Measurements from ENCODE around the gene SMOC2. TPM values are rescaled to one million over a fixed set of nuclear protein-coding genes. Genes with fewer than 3 reads are reported as not detected.

SMOC2 gene
- total RNA-seq, 1 donor: 0.36 TPM

GRCh38 chr6:168684906-168685305 is 243.9 kb downstream of the SMOC2 start:
- Histone ChIP-seq H4K20me1 (ENCODE audit: insufficient read depth, low read length) (no peaks in the 10 kb centered on the region), H3K27me3 (ENCODE audit: insufficient read depth, low read length) (no peaks in the 10 kb centered on the region), H3K79me2 (ENCODE audit: insufficient read depth, low read length) (no peaks in the 10 kb centered on the region), H3K4me1 (ENCODE audit: insufficient read depth, low read length) (no peaks in the 10 kb centered on the region), H3K9me3 (ENCODE audit: low read depth, low read length) (no peaks in the 10 kb centered on the region), H3K36me3 (ENCODE audit: insufficient read depth, low read length) (no peaks in the 10 kb centered on the region), H3K27ac (ENCODE audit: low read depth, low read length) (no peak overlapping the region), H3K4me2 (ENCODE audit: insufficient read depth, low read length) (no peak overlapping the region), H2AFZ (ENCODE audit: low read length) (no peak overlapping the region), H3K4me3 (ENCODE audit: insufficient read depth, low read length) (no peak overlapping the region)
- no peak for DNase-seq (ENCODE audit: insufficient read length, low spot score, missing footprints)
- no peak for TF ChIP-seq CTCF (IDR thresholded peaks at IDR 0.05; ENCODE audit: extremely low read depth, low read depth, low read length)

- Histone ChIP-seq H3K27ac (ENCODE audit: low read depth, low read length) (no peak overlapping the region), H2AFZ (ENCODE audit: low read length) (no peak overlapping the region), H3K4me2 (ENCODE audit: insufficient read depth, low read length) (no peak overlapping the region), H3K36me3 (ENCODE audit: insufficient read depth, low read length) (no peaks in the 10 kb centered on the region), H3K4me1 (ENCODE audit: insufficient read depth, low read length) (no peaks in the 10 kb centered on the region), H3K9me3 (ENCODE audit: low read depth, low read length) (no peaks in the 10 kb centered on the region), H4K20me1 (ENCODE audit: insufficient read depth, low read length) (no peaks in the 10 kb centered on the region), H3K79me2 (ENCODE audit: insufficient read depth, low read length) (no peaks in the 10 kb centered on the region), H3K27me3 (ENCODE audit: insufficient read depth, low read length) (no peaks in the 10 kb centered on the region), H3K4me3 (ENCODE audit: insufficient read depth, low read length) (no peak overlapping the region)
- no peak for DNase-seq (ENCODE audit: insufficient read length, low spot score, missing footprints)
- TF ChIP-seq CTCF (IDR thresholded peaks at IDR 0.05; ENCODE audit: extremely low read depth, low read depth, low read length): no peak
These were observed 245.2 kb downstream of the SMOC2 start for GRCh38 chr6:168686029-168686738.

GRCh38 chr6:168686831-168687730 is 246.1 kb downstream of the SMOC2 start:
- no peaks in the 10 kb centered on the region for H3K9me3 ChIP-seq (ENCODE audit: low read depth, low read length)
- H3K27me3 ChIP-seq (ENCODE audit: insufficient read depth, low read length): no peaks in the 10 kb centered on the region
- no peak overlapping the region for H3K27ac ChIP-seq (ENCODE audit: low read depth, low read length)
- no peaks in the 10 kb centered on the region for H4K20me1 ChIP-seq (ENCODE audit: insufficient read depth, low read length)
- H3K4me2 ChIP-seq (ENCODE audit: insufficient read depth, low read length): no peak overlapping the region
- H2AFZ ChIP-seq (ENCODE audit: low read length): no peak overlapping the region
- TF ChIP-seq CTCF (IDR thresholded peaks at IDR 0.05; ENCODE audit: extremely low read depth, low read depth, low read length): no peak
- no peak for DNase-seq (ENCODE audit: insufficient read length, low spot score, missing footprints)
- no peaks in the 10 kb centered on the region for H3K36me3 ChIP-seq (ENCODE audit: insufficient read depth, low read length)
- no peak overlapping the region for H3K4me3 ChIP-seq (ENCODE audit: insufficient read depth, low read length)
- H3K4me1 ChIP-seq (ENCODE audit: insufficient read depth, low read length): no peaks in the 10 kb centered on the region
- H3K79me2 ChIP-seq (ENCODE audit: insufficient read depth, low read length): no peaks in the 10 kb centered on the region

- H3K9me3 ChIP-seq (ENCODE audit: low read depth, low read length): no peaks in the 10 kb centered on the region
- no peak overlapping the region for H3K4me3 ChIP-seq (ENCODE audit: insufficient read depth, low read length)
- no peaks in the 10 kb centered on the region for H3K36me3 ChIP-seq (ENCODE audit: insufficient read depth, low read length)
- no peak overlapping the region for H3K27ac ChIP-seq (ENCODE audit: low read depth, low read length)
- H3K4me1 ChIP-seq (ENCODE audit: insufficient read depth, low read length): no peaks in the 10 kb centered on the region
- DNase-seq (ENCODE audit: insufficient read length, low spot score, missing footprints): no peak
- H4K20me1 ChIP-seq (ENCODE audit: insufficient read depth, low read length): no peaks in the 10 kb centered on the region
- TF ChIP-seq CTCF (IDR thresholded peaks at IDR 0.05; ENCODE audit: extremely low read depth, low read depth, low read length): no peak
- no peak overlapping the region for H3K4me2 ChIP-seq (ENCODE audit: insufficient read depth, low read length)
- no peaks in the 10 kb centered on the region for H3K79me2 ChIP-seq (ENCODE audit: insufficient read depth, low read length)
- no peaks in the 10 kb centered on the region for H3K27me3 ChIP-seq (ENCODE audit: insufficient read depth, low read length)
- H2AFZ ChIP-seq (ENCODE audit: low read length): no peak overlapping the region
These were observed 249.3 kb downstream of the SMOC2 start for GRCh38 chr6:168690271-168690670.
